ENCODE results near the gene GRWD1.

Gene GRWD1

GRCh38 chr19:48445606-48446481 is at the start of gene GRWD1:
Gene GRWD1 (plus strand): TSS chr19:48445983. CDS start chr19:48446006, 23 bp downstream.
- peak; percentile 90 for DNase-seq

- DNase-seq, result no peak
These were observed 49.6 kb upstream of the GRWD1 start for GRCh38 chr19:48396016-48396823.

- no peak for DNase-seq
These were observed 49.0 kb upstream of the GRWD1 start for GRCh38 chr19:48396824-48397176.

GRCh38 chr19:48397263-48398101 is 48.3 kb upstream of the GRWD1 start:
- DNase-seq, result no peak

GRCh38 chr19:48398102-48398374 is 47.7 kb upstream of the GRWD1 start:
- DNase-seq, result no peak

GRCh38 chr19:48398375-48399235 is 47.2 kb upstream of the GRWD1 start:
- peak; percentile 83 for DNase-seq

GRCh38 chr19:48400018-48400742 is 45.6 kb upstream of the GRWD1 start:
- peak; percentile 62 for DNase-seq

GRCh38 chr19:48401287-48401686 is 44.5 kb upstream of the GRWD1 start:
- no peak for DNase-seq

- DNase-seq, result peak; percentile 14
These were observed 42.2 kb upstream of the GRWD1 start for GRCh38 chr19:48403606-48404005.

GRCh38 chr19:48405010-48405659 is 40.6 kb upstream of the GRWD1 start:
- DNase-seq, result no peak

- no peak for DNase-seq
These were observed 39.9 kb upstream of the GRWD1 start for GRCh38 chr19:48405850-48406249.

- DNase-seq, result no peak
These were observed 31.8 kb upstream of the GRWD1 start for GRCh38 chr19:48413879-48414587.

- DNase-seq, result peak; percentile 62
These were observed 30.4 kb upstream of the GRWD1 start for GRCh38 chr19:48415395-48415794.

- DNase-seq, result no peak
These were observed 30.0 kb upstream of the GRWD1 start for GRCh38 chr19:48415806-48416221.

GRCh38 chr19:48417421-48417820 is 28.4 kb upstream of the GRWD1 start:
- no peak for DNase-seq

GRCh38 chr19:48418317-48419064 is 27.3 kb upstream of the GRWD1 start:
- no peak for DNase-seq

- no peak for DNase-seq
These were observed 26.4 kb upstream of the GRWD1 start for GRCh38 chr19:48419158-48419920.

- DNase-seq, result no peak
These were observed 24.2 kb upstream of the GRWD1 start for GRCh38 chr19:48421548-48421947.

GRCh38 chr19:48424694-48425219 is 21.0 kb upstream of the GRWD1 start:
- DNase-seq, result no peak
